Measurements from ENCODE around the gene GJC2.

DNA sequence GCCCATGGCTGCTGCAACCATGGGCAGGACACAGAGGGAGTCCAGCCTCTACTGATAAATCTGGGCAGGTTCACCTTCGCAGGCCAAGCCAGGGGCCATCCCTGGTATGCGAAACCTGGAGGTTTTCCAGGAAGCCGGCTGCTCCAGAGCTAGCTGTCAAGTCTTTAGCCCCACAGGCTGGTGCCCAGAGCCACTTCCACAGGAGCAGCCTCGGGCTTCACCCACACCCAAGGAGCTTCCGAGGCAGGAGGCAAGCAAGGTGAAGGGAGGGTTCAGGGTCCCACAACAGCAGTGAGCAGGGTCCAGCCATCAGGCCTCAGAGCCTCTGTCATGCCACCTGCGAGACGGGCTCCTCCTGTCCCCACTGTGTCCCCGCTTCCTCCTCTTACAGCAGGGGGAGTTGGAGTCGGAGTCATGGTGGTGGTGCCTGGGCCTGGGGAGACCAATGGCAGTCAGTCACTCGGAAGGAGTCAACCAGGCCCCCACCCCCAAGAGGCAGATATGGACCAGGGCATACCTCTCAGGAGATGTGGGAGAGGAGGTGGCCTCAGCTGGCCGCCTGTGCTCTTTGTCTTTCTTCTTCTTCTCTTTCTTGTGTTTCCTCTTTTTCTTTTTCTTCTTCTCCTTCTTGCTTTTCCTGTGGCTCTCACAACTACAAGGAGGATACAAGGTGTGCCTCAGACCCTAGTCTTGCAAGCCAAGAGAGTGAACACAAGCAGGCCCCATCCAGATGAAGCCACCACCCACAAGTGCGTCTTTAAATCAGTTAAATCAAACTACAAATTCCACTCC, 48.7 kb upstream of the GJC2 start:
- no peak for TF ChIP-seq CTCF (IDR thresholded peaks at IDR 0.05; ENCODE audit: poor library complexity, severe bottlenecking)
- no peak for TF ChIP-seq POLR2AphosphoS5 (IDR thresholded peaks at IDR 0.05)
- no peak for TF ChIP-seq EZH2 (IDR thresholded peaks at IDR 0.05; ENCODE audit: borderline replicate concordance, insufficient read depth, low read length, poor library complexity, severe bottlenecking)

Measured in neural cell (in vitro differentiated cells).